Effector memory CD8-positive, alpha-beta T cell (primary cell): ENCODE data around the gene TMEM63C.
A peak's percentile ranks its signal among the peaks of the same experiment; 100 is the strongest.
"Not testable (repeated sequence)": the region's sequence is repeated elsewhere in the genome, so short reads cannot be mapped to it uniquely, and the experiment has no call there.

Experiments
- ATAC-seq: fragments of 150-1000 bp; cut with Tn5 transposase; replicated peaks from 2 replicates; pipeline ENCODE4 v1.10.0; 2021; ENCODE audit warnings: mild to moderate bottlenecking, moderate library complexity
- DNase-seq, 3 experiments: peaks; one replicate each; pipeline ENCODE4 v3.0.0; 2021
- H3K27ac Mint-ChIP-seq, 2 donors: one replicate each; pipeline ENCODE4 v1.8.0; 2022; ENCODE audit warnings: mild to moderate bottlenecking in 2 of 2, mixed read lengths in 2 of 2, moderate library complexity in 2 of 2
- H3K27me3 Mint-ChIP-seq, 2 donors: one replicate each; pipeline ENCODE4 v1.8.0; 2022; ENCODE audit warnings: mixed read lengths in 2 of 2
- H3K36me3 Mint-ChIP-seq: one replicate; pipeline ENCODE4 v1.8.0; 2022; ENCODE audit warnings: mild to moderate bottlenecking, moderate library complexity, mixed read lengths; ENCODE audit not compliant: insufficient read depth
- H3K4me1 Mint-ChIP-seq, 2 donors: one replicate each; pipeline ENCODE4 v1.8.0; 2022; ENCODE audit warnings: low read depth in 2 of 2, mixed read lengths in 2 of 2
- H3K4me3 Mint-ChIP-seq, 2 donors: one replicate each; pipeline ENCODE4 v1.8.0; 2022; ENCODE audit warnings: mild to moderate bottlenecking in 2 of 2, mixed read lengths in 2 of 2, moderate library complexity in 2 of 2
- H3K9me3 Mint-ChIP-seq, 2 donors: one replicate each; pipeline ENCODE4 v1.8.0; 2022; ENCODE audit warnings: mixed read lengths in 2 of 2

The TMEM63C gene

DNA sequence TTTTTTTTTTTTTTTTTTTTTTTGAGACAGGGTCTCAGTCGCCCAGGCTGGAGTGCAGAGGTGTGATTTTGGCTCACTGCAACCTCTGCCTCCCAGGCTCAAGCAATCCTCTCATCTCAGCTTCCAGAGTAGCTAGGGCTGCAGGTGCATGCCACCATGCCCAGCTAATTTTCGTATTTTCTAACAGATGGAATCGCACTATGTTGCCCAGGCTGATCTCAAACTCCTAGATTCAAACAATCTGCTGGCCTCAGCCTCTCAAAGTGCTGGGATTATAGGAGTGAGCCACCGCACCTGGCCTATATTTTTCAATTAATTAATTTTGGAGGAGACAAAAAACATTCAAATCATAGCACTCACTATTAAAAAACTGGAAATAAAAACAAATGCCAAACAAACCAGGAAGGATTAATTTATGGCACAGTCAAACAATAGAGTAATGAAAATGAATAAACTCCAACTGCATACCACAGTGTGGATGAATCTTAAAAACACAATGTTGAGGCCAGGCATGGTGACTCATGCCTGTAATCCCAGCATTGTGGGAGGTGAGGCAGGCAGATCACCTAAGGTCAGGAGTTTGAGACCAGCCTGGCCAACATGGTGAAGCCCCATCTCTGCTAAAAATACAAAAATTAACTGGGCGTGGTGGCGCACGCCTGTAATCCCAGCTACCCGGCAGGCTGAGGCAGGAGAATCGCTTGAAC lies 7.5 kb upstream of the TMEM63C start:
- H3K9me3 Mint-ChIP-seq, H3K4me3 Mint-ChIP-seq, H3K27ac Mint-ChIP-seq, DNase-seq, H3K36me3 Mint-ChIP-seq, ATAC-seq, H3K4me1 Mint-ChIP-seq: not testable (repeated sequence)
- H3K27me3 Mint-ChIP-seq: peaks cover 13 to 34% of the 10 kb centered on the region in 2 donors

DNA sequence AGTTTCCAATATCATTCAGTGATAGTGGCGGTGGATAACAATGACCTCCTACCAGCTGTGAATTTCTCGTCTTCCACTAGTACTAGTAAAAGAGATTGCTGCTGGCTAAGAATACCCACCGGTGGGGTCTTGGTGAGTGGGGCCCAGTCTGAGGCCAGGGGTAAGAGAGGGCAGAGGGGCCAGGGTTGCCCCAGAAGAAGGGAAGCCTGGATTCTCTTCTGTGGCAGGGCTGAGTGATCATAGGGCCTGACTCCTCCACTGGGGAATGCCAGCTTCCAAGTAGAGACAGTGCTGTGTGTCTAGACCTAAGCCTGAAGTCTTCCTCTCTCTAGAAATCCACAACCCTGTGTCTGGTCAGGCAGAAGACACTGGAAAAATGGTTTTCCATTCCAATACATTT lies 5.8 kb upstream of the TMEM63C start:
- Mint-ChIP-seq H3K4me1 (peaks cover 0 to 4% of the 10 kb centered on the region in 2 donors), H3K27ac (no peak overlapping the region), H3K36me3 (no peaks in the 10 kb centered on the region), H3K27me3 (peaks cover 13 to 49% of the 10 kb centered on the region in 2 donors), H3K4me3 (no peak overlapping the region), H3K9me3 (peaks cover 0 to 1% of the 10 kb centered on the region in 2 donors)
- ATAC-seq (no peak), DNase-seq (no peak)

DNA sequence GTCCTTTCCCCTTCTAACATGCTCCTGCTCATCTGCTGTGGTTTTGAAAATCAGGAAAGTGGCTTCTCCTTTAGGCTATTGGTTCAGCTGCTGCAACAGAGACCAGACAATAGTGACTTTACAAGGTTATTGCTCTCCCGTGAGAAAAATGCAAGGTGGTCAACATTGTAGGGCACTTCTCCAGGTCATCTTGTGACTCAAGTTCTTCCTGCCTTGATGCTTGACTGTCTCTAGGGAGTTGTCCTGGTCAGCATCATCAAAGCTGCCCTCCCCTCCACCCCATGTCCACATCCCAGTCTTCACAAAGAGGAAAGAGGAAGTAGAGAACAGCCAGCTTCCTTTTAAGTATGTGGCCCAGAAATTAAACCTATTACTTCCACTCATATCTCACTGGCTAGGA lies 3.9 kb upstream of the TMEM63C start:
- DNase-seq (no peak), ATAC-seq (no peak)
- Mint-ChIP-seq H3K27ac (no peak overlapping the region), H3K9me3 (no peaks in the 10 kb centered on the region), H3K36me3 (no peaks in the 10 kb centered on the region), H3K27me3 (peaks cover 19 to 62% of the 10 kb centered on the region in 2 donors), H3K4me3 (no peak overlapping the region), H3K4me1 (peaks cover 10 to 16% of the 10 kb centered on the region in 2 donors)

DNA sequence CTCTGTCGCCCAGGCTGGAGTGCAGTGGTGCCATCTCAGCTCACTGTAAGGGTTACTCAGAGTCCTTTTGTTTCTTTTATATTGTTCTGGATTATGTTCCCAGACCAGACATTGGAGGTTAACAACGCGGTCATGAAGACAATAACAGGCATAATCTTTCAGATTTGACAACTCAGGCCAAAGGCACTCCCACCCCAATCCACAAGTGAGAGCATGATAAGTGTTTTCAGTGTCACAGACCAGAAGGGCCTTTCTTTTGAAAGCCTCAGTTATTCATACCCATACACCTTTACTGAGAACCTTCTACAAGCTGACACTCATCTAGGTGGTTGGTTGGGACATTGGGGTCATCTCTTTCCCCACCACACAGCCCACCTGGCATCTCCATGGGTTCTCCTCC lies 2.9 kb upstream of the TMEM63C start:
- Mint-ChIP-seq H3K27me3 (peaks cover 12 to 60% of the 10 kb centered on the region in 2 donors), H3K4me1 (peaks cover 12 to 19% of the 10 kb centered on the region in 2 donors), H3K9me3 (no peaks in the 10 kb centered on the region), H3K27ac (no peak overlapping the region), H3K36me3 (no peaks in the 10 kb centered on the region), H3K4me3 (no peak overlapping the region)
- ATAC-seq (no peak), DNase-seq (no peak)

DNA sequence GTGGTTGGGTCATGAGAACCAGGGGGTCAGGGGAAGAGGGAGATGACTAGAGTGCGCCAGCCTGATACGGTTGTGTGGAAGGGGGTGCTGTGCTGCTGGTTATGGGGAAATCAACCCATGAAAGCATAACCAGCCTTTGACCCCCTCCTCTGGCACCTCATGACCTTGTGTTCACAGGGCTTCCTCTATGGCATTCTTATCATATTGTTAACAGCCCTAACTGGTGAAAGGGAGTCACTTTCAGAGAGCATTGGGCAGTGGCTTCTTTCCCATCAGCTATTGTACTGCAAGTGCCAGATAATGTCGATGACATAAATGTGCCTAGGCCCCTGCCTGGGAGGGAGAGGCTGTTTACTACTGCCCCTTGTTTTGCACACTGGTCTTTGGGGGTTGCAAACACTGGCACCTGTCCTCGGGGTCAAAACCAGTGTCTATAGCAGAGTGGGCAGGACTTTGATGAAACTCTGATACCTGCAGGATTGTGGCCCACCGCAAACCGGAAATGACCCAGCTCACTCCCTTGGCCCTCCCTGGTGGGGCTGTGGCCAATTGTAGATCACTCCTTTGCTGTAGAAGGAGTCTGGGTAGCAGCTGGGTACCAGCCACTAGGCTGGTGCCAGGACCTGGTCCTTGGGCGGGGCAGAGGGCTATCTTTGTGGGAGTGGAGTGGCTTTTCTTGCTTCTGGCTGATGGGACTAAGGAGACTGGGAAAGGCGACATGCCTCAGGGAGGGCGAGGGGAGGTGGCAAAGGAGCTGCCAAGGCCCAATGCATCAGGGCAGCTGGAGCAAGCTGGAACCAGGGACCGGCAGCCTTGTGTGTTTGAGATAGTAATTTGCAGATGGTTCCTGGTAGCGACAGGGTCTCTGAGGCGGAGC lies 634 bp upstream of the TMEM63C start:
- H3K4me1 Mint-ChIP-seq: peaks cover 24 to 30% of the 10 kb centered on the region in 2 donors
- H3K36me3 Mint-ChIP-seq: peaks cover 2% of the 10 kb centered on the region
- no peaks in the 10 kb centered on the region for H3K9me3 Mint-ChIP-seq
- no peak for DNase-seq
- ATAC-seq: peak; percentile 8
- peaks cover 12 to 74% of the 10 kb centered on the region in 2 donors for H3K27me3 Mint-ChIP-seq
- H3K27ac Mint-ChIP-seq: peak overlapping the region; percentile 44 to 86
- H3K4me3 Mint-ChIP-seq: peak overlapping the region; percentile 80 to 88

DNA sequence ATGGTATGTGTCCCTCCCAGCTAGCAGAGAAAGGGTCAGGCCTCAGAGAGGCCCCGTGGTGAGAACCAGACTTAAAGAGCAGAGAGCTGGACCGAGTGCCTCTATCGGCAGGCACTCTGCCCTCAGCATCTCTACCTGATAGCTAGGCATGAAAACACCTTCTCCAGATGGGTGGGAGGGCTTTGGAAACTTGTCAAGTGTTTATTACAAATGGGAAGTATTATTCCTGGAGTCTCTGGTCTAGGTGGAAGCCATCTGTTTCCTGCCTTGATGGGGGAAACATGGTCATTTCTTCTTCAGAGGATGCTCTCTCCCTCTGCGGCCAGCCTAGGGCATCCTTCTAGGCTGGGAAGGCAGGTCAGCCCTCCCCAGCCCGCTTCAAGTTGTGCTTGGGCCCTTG lies 2.3 kb downstream of the TMEM63C start:
- ATAC-seq (no peak), DNase-seq (no peak)
- H3K4me1 Mint-ChIP-seq: peaks cover 24 to 30% of the 10 kb centered on the region in 2 donors
- peaks cover 2% of the 10 kb centered on the region for H3K36me3 Mint-ChIP-seq
- no peaks in the 10 kb centered on the region for H3K9me3 Mint-ChIP-seq
- H3K27me3 Mint-ChIP-seq: peaks cover 11 to 75% of the 10 kb centered on the region in 2 donors
- peak overlapping the region in 1 of 2 donors; percentile 62 for H3K27ac Mint-ChIP-seq
- peak overlapping the region in 1 of 2 donors; percentile 80 for H3K4me3 Mint-ChIP-seq

DNA sequence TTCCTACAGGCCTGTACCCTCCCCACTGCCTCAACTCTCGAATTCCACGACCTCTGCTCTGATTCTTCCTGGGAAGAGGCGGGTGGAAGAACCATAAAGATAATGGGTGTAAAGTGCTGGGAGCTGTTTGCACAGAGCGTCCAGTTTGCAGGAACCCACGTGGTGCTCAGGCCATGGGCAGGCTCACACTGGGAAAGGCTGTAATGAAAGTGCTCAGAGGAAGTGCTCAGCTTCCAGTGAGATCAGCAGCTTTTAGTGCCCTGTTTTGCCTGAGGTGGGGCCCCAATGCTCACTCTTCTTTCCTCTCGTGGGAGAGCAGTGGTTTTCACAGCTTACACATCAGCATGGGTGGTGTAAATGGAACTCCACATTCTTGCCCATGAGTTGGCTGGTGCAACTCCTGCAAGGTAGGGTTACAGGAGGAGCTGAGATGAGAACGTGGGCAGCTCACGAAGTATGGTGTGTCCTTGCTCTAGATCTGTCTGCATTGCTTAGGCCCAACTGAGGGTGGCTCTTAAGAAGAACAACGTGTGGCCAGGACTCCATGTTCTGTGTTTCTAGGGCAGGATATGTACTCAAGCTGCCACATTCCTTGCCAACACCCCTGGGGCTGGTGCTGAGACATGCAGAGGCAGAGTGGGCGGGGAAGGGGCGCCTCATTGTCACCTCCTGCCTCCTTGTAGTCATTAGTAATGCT lies 2.9 kb downstream of the TMEM63C start:
- Mint-ChIP-seq H3K4me3 (peak overlapping the region; percentile 8 to 54), H3K9me3 (no peaks in the 10 kb centered on the region), H3K27me3 (peaks cover 15 to 75% of the 10 kb centered on the region in 2 donors), H3K36me3 (peaks cover 2% of the 10 kb centered on the region), H3K4me1 (peaks cover 24 to 30% of the 10 kb centered on the region in 2 donors), H3K27ac (peak overlapping the region; percentile 44 to 62)
- DNase-seq (no peak), ATAC-seq (no peak)

DNA sequence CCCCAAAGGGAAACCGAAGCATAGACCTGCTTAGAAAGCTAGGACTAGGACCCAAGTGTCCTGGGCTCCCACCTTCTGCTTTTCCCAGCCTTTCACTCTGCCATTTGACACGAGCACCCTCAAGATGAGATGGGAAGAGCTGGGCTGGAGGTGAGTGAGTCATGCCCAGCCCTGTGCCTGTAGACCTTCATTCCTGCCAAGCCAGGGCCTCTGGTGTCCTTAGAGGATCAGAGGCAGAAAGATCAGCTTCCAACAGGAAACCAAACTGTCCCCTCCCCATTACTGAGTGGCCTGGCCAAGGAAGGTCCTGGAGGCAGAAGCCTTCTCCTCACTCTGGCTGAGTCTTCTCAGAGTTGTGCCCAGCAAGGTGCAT lies 3.5 kb downstream of the TMEM63C start:
- Mint-ChIP-seq H3K27ac (peak overlapping the region; percentile 44 to 62), H3K4me3 (peak overlapping the region; percentile 8 to 54), H3K36me3 (peaks cover 2% of the 10 kb centered on the region), H3K4me1 (peaks cover 24 to 30% of the 10 kb centered on the region in 2 donors), H3K9me3 (no peaks in the 10 kb centered on the region), H3K27me3 (peaks cover 17 to 74% of the 10 kb centered on the region in 2 donors)
- DNase-seq (no peak), ATAC-seq (no peak)

DNA sequence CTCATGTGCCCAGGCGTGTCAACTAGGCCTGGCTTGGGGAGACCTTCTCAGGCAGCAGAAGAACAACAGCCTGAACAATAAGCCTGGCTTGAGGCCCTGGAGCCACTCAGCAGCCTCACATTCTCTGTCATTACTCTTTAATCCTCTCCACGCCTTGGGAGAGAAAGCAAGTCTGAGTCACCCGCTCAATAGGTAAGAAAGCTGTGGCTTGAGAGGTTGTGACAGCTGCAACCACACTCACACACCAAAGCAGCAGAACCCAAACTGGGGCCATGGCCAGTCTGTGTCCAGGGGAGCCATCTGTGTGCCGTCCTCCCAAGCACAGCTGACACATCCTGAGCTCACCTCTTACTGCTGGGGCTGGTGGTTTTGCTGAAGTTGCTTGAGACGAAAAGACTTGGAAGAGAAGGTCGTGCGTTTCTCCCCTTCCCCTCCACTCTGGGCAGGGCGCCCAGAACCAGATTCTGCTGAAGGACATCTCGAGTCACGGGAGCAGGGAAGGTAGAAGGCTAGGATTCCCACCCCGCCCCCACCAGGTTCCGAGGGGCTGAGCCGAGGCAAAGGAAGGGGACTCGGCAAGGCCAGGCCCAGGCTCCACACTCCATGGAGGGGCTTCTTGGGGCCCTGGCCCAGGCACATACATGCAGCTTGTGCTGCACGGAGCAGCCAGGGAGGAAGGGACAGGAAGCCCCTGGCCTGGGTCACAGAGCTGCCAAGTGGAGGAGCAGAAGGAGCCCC lies 5.5 kb downstream of the TMEM63C start:
- peaks cover 19 to 22% of the 10 kb centered on the region in 2 donors for H3K4me1 Mint-ChIP-seq
- no peak overlapping the region for H3K4me3 Mint-ChIP-seq
- H3K27ac Mint-ChIP-seq: no peak overlapping the region
- no peak for ATAC-seq
- DNase-seq: no peak
- peaks cover 5% of the 10 kb centered on the region for H3K36me3 Mint-ChIP-seq
- peaks cover 11 to 62% of the 10 kb centered on the region in 2 donors for H3K27me3 Mint-ChIP-seq
- H3K9me3 Mint-ChIP-seq: no peaks in the 10 kb centered on the region

DNA sequence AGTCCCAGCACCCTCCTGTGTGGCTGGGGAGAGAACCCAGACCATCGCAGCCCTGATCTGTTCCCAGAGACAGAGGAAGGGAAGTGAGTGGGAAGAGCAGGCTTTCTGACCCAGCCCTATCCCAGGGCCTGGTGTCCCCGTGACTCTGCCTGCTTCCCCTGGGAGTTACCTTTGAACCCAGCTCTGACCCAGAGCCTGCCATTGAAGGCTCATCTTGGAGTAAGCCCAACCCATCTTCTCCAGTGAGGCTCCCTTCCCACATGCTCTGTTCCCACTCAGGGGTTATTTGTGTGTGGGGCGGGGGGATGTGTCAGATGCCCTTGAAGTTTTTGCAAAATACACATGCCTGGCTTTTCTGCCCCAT lies 6.0 kb downstream of the TMEM63C start:
- ATAC-seq: no peak

DNA sequence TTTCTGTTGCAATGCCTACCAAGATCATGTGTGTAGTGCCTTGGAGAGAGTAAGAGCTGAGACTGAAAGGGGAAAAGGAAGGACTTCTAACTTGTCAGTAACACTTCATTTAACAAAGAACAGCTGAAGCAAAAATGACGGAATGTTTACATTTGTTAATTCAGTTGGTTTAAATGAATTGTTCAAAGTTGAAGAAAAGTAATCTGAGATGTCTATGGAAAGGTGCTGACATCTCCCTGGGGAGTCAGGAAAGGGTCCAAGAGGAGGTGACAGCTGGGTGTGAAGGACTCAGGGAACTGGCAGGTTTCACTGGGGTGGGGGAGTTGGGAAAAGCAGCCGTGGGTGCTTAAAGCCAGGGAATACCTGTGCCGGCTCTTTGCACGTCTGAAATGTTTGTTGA lies 7.9 kb downstream of the TMEM63C start:
- no peaks in the 10 kb centered on the region for H3K9me3 Mint-ChIP-seq
- no peak overlapping the region for H3K27ac Mint-ChIP-seq
- peaks cover 2% of the 10 kb centered on the region for H3K36me3 Mint-ChIP-seq
- DNase-seq (no peak), ATAC-seq (no peak)
- no peak overlapping the region for H3K4me3 Mint-ChIP-seq
- peaks cover 8 to 12% of the 10 kb centered on the region in 2 donors for H3K4me1 Mint-ChIP-seq
- H3K27me3 Mint-ChIP-seq: peaks cover 11 to 40% of the 10 kb centered on the region in 2 donors

More for the DNA sequence above, 6.0 kb downstream of the TMEM63C start:
- peaks cover 11 to 57% of the 10 kb centered on the region in 2 donors for H3K27me3 Mint-ChIP-seq
- DNase-seq: no peak
- H3K4me3 Mint-ChIP-seq: no peak overlapping the region
- H3K36me3 Mint-ChIP-seq: peaks cover 5% of the 10 kb centered on the region
- peaks cover 15 to 19% of the 10 kb centered on the region in 2 donors for H3K4me1 Mint-ChIP-seq
- no peak overlapping the region for H3K27ac Mint-ChIP-seq
- H3K9me3 Mint-ChIP-seq: no peaks in the 10 kb centered on the region

DNA sequence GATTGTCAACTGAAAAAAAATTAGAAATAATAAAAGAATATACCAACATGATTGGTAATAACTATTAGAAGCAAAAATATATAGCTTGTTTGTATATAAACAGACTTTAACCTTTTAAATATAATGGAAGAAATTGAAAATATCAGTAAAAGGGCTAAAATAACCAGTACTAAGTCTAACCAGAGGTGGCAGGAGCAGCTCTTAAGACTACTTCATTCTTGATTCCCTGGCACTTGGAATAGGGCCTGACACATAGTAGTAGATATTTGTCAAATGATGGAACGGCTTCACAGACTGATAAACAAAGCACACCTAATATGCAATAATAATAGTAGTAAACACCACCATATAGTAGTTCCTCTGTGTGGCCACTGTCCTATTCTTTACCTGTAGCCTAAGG lies 9.4 kb downstream of the TMEM63C start:
- Mint-ChIP-seq H3K27me3 (peaks cover 11 to 27% of the 10 kb centered on the region in 2 donors), H3K4me1 (peaks cover 0 to 3% of the 10 kb centered on the region in 2 donors), H3K27ac (no peak overlapping the region), H3K4me3 (no peak overlapping the region), H3K36me3 (peaks cover 2% of the 10 kb centered on the region), H3K9me3 (no peaks in the 10 kb centered on the region)
- DNase-seq (no peak), ATAC-seq (no peak)

DNA sequence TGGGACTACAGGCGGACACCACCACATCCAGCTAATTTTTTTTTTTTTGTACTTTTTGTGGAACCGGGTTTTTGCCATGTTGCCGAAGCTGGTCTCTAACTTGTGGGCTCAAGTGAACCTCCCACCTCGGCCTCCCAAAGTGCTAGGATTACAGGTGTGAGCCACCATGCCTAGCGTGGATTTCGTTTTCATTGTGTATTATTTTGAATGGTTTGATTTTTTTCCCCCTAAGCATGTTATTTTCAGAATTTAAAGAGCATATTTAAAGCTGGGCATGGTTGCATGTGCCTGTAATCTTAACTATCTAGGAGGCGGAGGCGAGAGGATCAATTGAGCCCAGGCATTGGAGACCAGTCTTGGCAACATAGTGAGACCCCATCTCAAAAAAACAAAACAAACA lies 13.1 kb downstream of the TMEM63C start:
- Mint-ChIP-seq H3K4me3 (no peak overlapping the region), H3K27me3 (peaks cover 6 to 24% of the 10 kb centered on the region in 2 donors), H3K9me3 (no peaks in the 10 kb centered on the region), H3K27ac (no peak overlapping the region), H3K4me1 (no peaks in the 10 kb centered on the region), H3K36me3 (peaks cover 2% of the 10 kb centered on the region)
- DNase-seq (no peak), ATAC-seq (no peak)
